K562 (cell line): ENCODE results near the gene NRXN3.

Source experiments
- ARNT ChIP-seq, 2 experiments: fragments of 450-650 bp; IDR thresholded peaks; 2 replicates each; pipeline ENCODE4 v1.6.1; 2016; ENCODE audit warnings: mild to moderate bottlenecking in 1 of 2
- ATF7 ChIP-seq: fragments of 450-650 bp; IDR thresholded peaks from 2 replicates; pipeline ENCODE4 v1.7.1; 2014; ENCODE audit warnings: mild to moderate bottlenecking, moderate library complexity
- CTCF ChIP-seq, 3 experiments: IDR thresholded peaks in 2 of 3; conservative IDR thresholded peaks in 1 of 3; 2 replicates each; pipeline ENCODE4 v1.5.1; 2011 to 2012; ENCODE audit warnings: low read length in 3 of 3, mild to moderate bottlenecking in 3 of 3, control low read depth in 2 of 3, improper control_type of control experiment in 1 of 3, inconsistent platforms in 1 of 3, low read depth in 1 of 3, mixed read lengths in 1 of 3, moderate library complexity in 1 of 3; ENCODE audit not compliant: insufficient read depth in 2 of 3
- DMBX1 ChIP-seq: fragments of 250-450 bp; sonication (Bioruptor Pico); IDR thresholded peaks from 2 replicates; pipeline ENCODE4 v1.8.0; 2022; ENCODE audit warnings: inconsistent platforms, mild to moderate bottlenecking, moderate library complexity, borderline replicate concordance
- FOXA3 ChIP-seq, 2 experiments: fragments of 450-650 bp in 1 of 2; sonication (generic) in 1 of 2; formaldehyde crosslinking; IDR thresholded peaks in 1 of 2; conservative IDR thresholded peaks in 1 of 2; 2 replicates each; pipeline versions ENCODE4 v1.4.0 to v1.8.0; 2020 to 2022; ENCODE audit warnings: mild to moderate bottlenecking in 2 of 2, missing genetic modification reagents in 1 of 2
- GABPB1 ChIP-seq: sonication (generic); formaldehyde crosslinking; IDR thresholded peaks from 2 replicates; pipeline ENCODE4 v1.8.0; 2022; ENCODE audit warnings: mild to moderate bottlenecking, missing genetic modification reagents
- HMG20A ChIP-seq: fragments of 450-650 bp; formaldehyde crosslinking; conservative IDR thresholded peaks from 2 replicates; pipeline ENCODE4 v1.4.0; 2020; ENCODE audit warnings: mild to moderate bottlenecking, mixed read lengths
- NCOA1 ChIP-seq: fragments of 450-650 bp; IDR thresholded peaks from 2 replicates; pipeline ENCODE4 v1.6.1; 2016; ENCODE audit warnings: low read depth
- RCOR1 ChIP-seq, 2 experiments: IDR thresholded peaks; 2 replicates each; pipeline ENCODE4 v1.6.1; 2012; ENCODE audit warnings: low read depth in 2 of 2, low read length in 2 of 2, borderline replicate concordance in 1 of 2, improper control_type of control experiment in 1 of 2
- SP1 ChIP-seq: sonication (generic); formaldehyde crosslinking; IDR thresholded peaks from 2 replicates; pipeline ENCODE4 v1.8.1; 2022; ENCODE audit warnings: mild to moderate bottlenecking, missing genetic modification reagents
- SPI1 ChIP-seq: IDR thresholded peaks from 2 replicates; pipeline ENCODE4 v1.6.1; 2011; ENCODE audit warnings: low read depth, low read length, control low read depth, borderline replicate concordance
- U2AF1 ChIP-seq: fragments of 200-400 bp; formaldehyde crosslinking; optimal IDR thresholded peaks from 2 replicates; pipeline ENCODE3; 2017; ENCODE audit warnings: mild to moderate bottlenecking, low read depth, low read length, moderate library complexity
- ZNF764 ChIP-seq: fragments of 250-450 bp; sonication (Bioruptor Pico); IDR thresholded peaks from 2 replicates; pipeline ENCODE4 v1.4.0; 2020; ENCODE audit warnings: low read depth, mild to moderate bottlenecking, moderate library complexity

- TF ChIP-seq GABPB1 (CRISPR knock-in tag): no peak
- TF ChIP-seq CTCF (IDR thresholded peaks at IDR 0.05 in 2 of 3, conservative IDR thresholded peaks at IDR 0.05 in 1 of 3; ENCODE audit: insufficient read depth in 2 of 3, low read depth in 1 of 3, low read length in 3 of 3): no peak
- no peak for TF ChIP-seq RCOR1 (IDR thresholded peaks at IDR 0.05; ENCODE audit: borderline replicate concordance in 1 of 2, low read depth in 2 of 2, low read length in 2 of 2)
- no peak for TF ChIP-seq SPI1
- no peak for TF ChIP-seq ATF7
- TF ChIP-seq U2AF1: no peak
- TF ChIP-seq SP1 (CRISPR knock-in tag): no peak
- TF ChIP-seq FOXA3 (CRISPR knock-in tag; conservative IDR thresholded peaks at IDR 0.05 in 1 of 2, IDR thresholded peaks at IDR 0.05 in 1 of 2): no peak
- no peak for TF ChIP-seq ARNT (IDR thresholded peaks at IDR 0.05)
- TF ChIP-seq NCOA1: no peak
- no peak for TF ChIP-seq ZNF764 (CRISPR knock-in tag)
- no peak for TF ChIP-seq HMG20A
- no peak for TF ChIP-seq DMBX1
Observed at GRCh38 chr14:79411403-79412174, 1241.4 kb downstream of the NRXN3 start.
